Measurements from ENCODE around the gene JMJD7. TPM values are rescaled to one million over a fixed set of nuclear protein-coding genes. Genes with fewer than 3 reads are reported as not detected.
"Not testable (repeated sequence)": the region's sequence is repeated elsewhere in the genome, so short reads cannot be mapped to it uniquely, and the experiment has no call there.

JMJD7 gene
- total RNA-seq, 1 donor, result 3.1 TPM

DNA sequence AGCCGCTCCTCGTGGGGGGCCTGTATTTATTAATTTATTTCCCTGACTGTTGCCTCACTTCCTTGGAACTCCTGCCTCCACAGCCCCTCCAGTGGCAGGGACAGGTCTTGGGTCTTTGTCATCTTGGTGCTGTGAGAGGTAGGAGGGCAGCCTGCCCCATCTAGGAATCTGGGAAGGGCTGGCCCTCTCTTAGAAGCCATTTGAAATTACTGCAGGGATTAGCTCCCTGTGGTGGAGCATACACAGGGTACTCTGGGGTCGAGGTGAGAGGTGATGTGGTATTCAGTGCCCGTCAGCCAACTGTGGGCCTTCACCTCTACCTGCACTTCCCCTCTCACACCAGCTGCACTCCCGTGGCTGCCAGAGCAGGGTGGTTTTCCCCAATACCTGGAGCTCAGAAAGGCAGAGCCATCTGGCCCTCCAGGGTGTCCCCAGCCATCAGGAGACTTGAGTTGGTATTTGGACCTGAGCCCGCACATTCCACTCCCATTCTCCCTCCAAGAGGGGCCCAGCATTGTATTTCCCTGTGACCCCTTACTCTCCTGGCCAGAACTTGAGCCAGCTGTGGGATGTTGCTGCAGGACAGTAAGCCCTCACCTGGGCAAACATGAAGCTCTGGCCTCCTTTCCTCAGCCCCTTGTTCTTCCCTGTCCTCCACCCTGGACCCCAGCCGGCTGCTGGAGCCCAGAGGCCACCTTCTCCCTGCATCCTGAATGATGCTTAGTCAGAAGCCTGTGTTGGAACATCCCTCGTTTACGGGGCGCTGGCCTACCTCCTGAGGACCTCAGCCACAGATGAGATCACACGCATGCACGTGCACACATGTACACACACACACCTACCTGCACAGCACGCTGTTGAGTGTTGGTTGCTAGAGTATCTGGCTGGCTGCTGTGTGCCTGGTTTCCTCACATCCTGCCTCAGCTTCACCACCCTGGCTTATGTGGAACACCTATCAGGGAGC lies 2.0 kb upstream of the JMJD7 start:
- H3K4me3 ChIP-seq (ENCODE audit: low read depth, low read length), result no peak overlapping the region
- no peak for DNase-seq (ENCODE audit: low read depth)
- TF ChIP-seq, protein P1, sequence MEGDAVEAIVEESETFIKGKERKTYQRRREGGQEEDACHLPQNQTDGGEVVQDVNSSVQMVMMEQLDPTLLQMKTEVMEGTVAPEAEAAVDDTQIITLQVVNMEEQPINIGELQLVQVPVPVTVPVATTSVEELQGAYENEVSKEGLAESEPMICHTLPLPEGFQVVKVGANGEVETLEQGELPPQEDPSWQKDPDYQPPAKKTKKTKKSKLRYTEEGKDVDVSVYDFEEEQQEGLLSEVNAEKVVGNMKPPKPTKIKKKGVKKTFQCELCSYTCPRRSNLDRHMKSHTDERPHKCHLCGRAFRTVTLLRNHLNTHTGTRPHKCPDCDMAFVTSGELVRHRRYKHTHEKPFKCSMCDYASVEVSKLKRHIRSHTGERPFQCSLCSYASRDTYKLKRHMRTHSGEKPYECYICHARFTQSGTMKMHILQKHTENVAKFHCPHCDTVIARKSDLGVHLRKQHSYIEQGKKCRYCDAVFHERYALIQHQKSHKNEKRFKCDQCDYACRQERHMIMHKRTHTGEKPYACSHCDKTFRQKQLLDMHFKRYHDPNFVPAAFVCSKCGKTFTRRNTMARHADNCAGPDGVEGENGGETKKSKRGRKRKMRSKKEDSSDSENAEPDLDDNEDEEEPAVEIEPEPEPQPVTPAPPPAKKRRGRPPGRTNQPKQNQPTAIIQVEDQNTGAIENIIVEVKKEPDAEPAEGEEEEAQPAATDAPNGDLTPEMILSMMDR (IDR thresholded peaks at IDR 0.05; ENCODE audit: insufficient read depth, low read length), result no peak

DNA sequence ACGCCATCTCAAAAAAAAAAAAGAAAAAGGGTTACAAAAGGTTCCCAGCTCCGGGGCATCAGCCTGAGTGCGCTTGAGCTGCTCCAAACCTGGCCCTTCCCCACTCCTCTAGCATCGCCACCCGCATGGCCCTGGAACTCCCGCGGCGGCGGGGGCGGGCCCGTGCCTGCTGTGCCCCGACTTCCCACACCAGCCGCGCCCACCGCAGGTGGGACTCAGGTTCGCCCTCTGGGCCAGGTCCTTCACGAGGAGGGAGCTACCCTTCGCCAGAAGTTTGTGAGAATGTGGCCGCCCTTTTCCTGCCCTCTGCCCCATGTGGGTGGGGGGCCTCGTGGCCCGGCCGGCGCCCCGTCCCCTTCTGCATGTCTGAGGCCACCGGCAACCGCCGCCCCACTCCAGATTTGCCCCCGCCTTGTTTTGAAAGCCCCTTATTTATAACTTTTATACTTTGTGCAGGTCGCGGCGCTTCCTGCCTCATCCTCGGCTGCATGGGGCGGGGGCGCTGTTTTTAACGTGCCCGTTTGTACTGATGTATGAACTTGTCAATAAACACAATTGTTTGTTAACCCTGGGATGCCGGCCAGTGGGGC lies 507 bp upstream of the JMJD7 start:
- no peak for DNase-seq (ENCODE audit: low read depth)
- H3K4me3 ChIP-seq (ENCODE audit: low read depth, low read length), result peak overlapping the region; percentile 61
- TF ChIP-seq, protein P1 (IDR thresholded peaks at IDR 0.05; ENCODE audit: insufficient read depth, low read length), result no peak

DNA sequence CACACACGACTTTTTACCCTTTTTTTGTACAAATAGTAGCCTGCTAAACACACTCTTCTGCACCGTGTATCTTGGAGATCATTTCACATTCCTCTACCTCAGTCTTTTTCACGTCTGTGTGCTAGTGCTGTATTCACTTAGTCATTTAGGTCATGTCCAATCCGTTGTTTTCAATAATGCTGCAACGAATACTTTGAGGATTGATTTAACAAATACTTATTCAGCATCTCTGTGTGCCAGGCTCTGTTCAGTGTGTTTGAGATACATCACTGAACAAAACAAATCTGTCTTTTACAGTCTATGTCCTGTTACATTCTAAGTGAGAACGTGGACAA lies 882 bp downstream of the JMJD7 start:
- H3K4me3 ChIP-seq (ENCODE audit: low read depth, low read length), result peak overlapping the region; percentile 90
- DNase-seq (ENCODE audit: low read depth), result peak; percentile 31
- TF ChIP-seq, protein P1 (IDR thresholded peaks at IDR 0.05; ENCODE audit: insufficient read depth, low read length), result no peak

DNA sequence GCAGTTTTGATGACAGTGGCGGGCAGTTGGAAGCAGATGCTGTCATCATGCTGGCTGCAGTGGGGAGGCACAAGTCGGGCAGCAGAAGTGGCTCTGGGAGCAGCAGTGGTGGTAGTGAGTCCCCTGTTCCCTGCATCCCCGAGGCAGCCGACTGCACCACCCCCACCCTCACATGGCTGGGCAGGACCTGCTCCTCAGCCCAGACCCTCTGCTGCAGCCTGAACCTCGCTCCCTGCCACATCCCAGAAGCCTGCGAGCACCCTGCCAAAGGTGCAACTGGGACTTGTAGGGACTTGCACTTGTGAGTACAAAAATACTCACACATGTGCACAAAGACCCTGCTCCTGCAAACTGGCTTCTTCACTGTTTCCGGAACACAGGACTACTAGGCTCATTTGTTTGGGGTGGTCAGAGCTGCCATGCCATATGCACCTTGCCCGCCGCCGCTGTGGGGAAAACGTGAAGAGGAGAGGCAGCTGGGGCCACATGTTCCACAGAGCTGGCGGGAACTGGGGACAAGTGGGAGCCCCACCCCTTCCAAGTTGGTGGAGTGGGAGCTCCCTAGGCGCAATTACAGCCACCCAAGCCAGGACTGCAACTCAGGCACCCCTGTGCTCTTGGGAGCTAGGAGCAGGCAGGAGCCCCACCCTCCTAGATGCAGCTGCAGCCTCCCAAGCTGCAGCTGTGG lies 2.2 kb downstream of the JMJD7 start:
- H3K4me3 ChIP-seq (ENCODE audit: low read depth, low read length), result no peak overlapping the region
- TF ChIP-seq, protein P1 (IDR thresholded peaks at IDR 0.05; ENCODE audit: insufficient read depth, low read length), result no peak
- no peak for DNase-seq (ENCODE audit: low read depth)

DNA sequence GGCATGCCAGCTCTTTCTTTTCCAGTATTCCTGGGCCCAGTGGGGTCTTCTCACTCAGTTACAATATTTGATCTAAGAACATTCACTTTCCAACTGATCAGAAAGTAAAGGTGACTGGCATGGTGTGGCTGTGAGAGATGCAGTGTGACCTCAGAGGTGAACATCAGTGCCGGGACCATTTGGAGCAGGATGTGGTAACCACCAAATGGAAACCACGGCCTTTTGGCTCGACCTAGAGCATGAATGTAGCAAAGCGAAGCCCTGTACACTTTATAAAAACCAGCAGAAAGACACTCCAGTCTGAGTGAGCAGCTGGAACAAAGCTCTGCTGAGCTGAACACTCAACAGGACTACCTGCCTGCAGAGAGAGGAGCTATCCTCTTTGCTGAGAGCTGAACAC lies 3.4 kb downstream of the JMJD7 start:
- not testable (repeated sequence) for DNase-seq (ENCODE audit: low read depth); H3K4me3 ChIP-seq (ENCODE audit: low read depth, low read length)

DNA sequence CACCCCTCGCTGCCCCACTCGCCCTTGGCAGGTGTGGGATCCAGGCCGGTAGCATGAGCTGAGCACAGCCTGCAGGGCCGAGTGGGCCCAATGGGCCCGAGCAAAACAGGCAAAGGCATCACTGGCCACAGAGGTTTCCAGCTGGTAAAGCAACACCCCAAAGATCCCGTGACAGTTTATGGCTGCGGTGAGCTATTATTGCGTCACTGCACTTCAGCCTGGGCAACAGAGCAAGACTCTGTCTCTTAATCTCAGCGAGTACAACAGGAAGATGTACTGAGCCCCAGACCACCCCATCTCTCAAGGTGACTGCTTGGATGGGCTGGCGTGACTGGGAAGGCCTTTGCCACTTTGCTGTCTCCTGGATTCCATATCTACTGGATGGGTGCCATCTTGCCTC lies 4.3 kb downstream of the JMJD7 start:
- H3K4me3 ChIP-seq (ENCODE audit: low read depth, low read length), result no peak overlapping the region
- no peak for DNase-seq (ENCODE audit: low read depth)
- TF ChIP-seq, protein P1 (IDR thresholded peaks at IDR 0.05; ENCODE audit: insufficient read depth, low read length), result no peak

DNA sequence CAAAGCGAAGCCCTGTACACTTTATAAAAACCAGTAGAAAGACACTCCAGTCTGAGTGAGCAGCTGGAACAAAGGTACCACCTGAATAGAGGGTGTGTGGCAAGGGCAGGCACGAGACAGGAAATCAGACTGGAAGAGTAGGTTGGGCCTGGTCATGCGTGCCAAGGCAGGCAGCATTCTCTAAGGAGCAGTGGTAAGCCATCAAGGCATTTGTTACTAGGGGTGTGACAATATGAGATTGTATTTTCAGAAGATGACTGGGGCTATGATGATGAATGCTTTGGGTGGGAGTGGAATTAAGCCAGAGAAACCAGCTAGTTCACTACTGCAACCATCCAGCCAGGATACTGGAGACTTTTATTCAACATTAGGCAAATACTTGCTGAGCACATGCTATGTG lies 5.0 kb downstream of the JMJD7 start:
- TF ChIP-seq, protein P1 (IDR thresholded peaks at IDR 0.05; ENCODE audit: insufficient read depth, low read length), result no peak
- no peak overlapping the region for H3K4me3 ChIP-seq (ENCODE audit: low read depth, low read length)
- DNase-seq (ENCODE audit: low read depth), result peak; percentile 12
